H9 (cell line): ENCODE measurements around the gene MYCN. TPM values are rescaled to one million over a fixed set of nuclear protein-coding genes. Genes with fewer than 3 reads are reported as not detected.

ENCODE experiments used
- DNase-seq: peaks from one replicate; pipeline ENCODE4 v3.0.0-alpha.2; 2017
- H2AFZ ChIP-seq: one replicate; pipeline ENCODE4 v1.6.1; 2013; ENCODE audit warnings: mild to moderate bottlenecking, low read length, control low read depth, moderate library complexity
- H2AK5ac ChIP-seq: 2 replicates; pipeline ENCODE4 v1.6.1; 2013; ENCODE audit warnings: low read length, control low read depth, mixed read lengths; ENCODE audit not compliant: insufficient read length
- H2BK120ac ChIP-seq: one replicate; pipeline ENCODE4 v1.6.1; 2013; ENCODE audit warnings: low read depth, mild to moderate bottlenecking, low read length, control low read depth, inconsistent platforms; ENCODE audit not compliant: poor library complexity, severe bottlenecking
- H2BK12ac ChIP-seq: 2 replicates; pipeline ENCODE4 v1.6.1; 2013; ENCODE audit warnings: low read length, control low read depth, mixed read lengths, low read depth; ENCODE audit not compliant: insufficient read length
- H2BK15ac ChIP-seq: 2 replicates; pipeline ENCODE4 v1.6.1; 2013; ENCODE audit warnings: low read depth, low read length, control low read depth
- H2BK20ac ChIP-seq: one replicate; pipeline ENCODE4 v1.6.1; 2013; ENCODE audit warnings: low read depth, mild to moderate bottlenecking, low read length, control low read depth, inconsistent platforms; ENCODE audit not compliant: poor library complexity, severe bottlenecking
- H2BK5ac ChIP-seq: 2 replicates; pipeline ENCODE4 v1.6.1; 2013; ENCODE audit warnings: low read length, control low read depth, mixed read lengths; ENCODE audit not compliant: insufficient read length
- H3K14ac ChIP-seq: 2 replicates; pipeline ENCODE4 v1.6.1; 2013; ENCODE audit warnings: low read length, control low read depth; ENCODE audit not compliant: insufficient read depth
- H3K18ac ChIP-seq: 2 replicates; pipeline ENCODE4 v1.6.1; 2013; ENCODE audit warnings: low read depth, mild to moderate bottlenecking, mixed read lengths, low read length, control low read depth; ENCODE audit not compliant: insufficient read length
- H3K23ac ChIP-seq: 2 replicates; pipeline ENCODE4 v1.6.1; 2013; ENCODE audit warnings: low read length, control low read depth, mixed read lengths, low read depth; ENCODE audit not compliant: insufficient read length
- H3K23me2 ChIP-seq: 2 replicates; pipeline ENCODE4 v1.6.1; 2013; ENCODE audit warnings: low read depth, mild to moderate bottlenecking, mixed read lengths, low read length, control low read depth; ENCODE audit not compliant: insufficient read length, poor library complexity, severe bottlenecking
- H3K27ac ChIP-seq: 2 replicates; pipeline ENCODE4 v1.5.1; 2013; ENCODE audit warnings: low read length, control low read depth, mixed read lengths, low read depth; ENCODE audit not compliant: insufficient read length
- H3K27me3 ChIP-seq: 2 replicates; pipeline ENCODE4 v1.6.1; 2013; ENCODE audit warnings: low read length, control low read depth, inconsistent platforms; ENCODE audit not compliant: insufficient read depth
- H3K4ac ChIP-seq: 2 replicates; pipeline ENCODE4 v1.6.1; 2013; ENCODE audit warnings: low read depth, mild to moderate bottlenecking, control low read depth, inconsistent platforms, low read length, moderate library complexity
- H3K4me1 ChIP-seq: 2 replicates; pipeline ENCODE4 v1.6.1; 2013; ENCODE audit warnings: low read length, control low read depth, inconsistent platforms; ENCODE audit not compliant: insufficient read depth
- H3K4me2 ChIP-seq: 2 replicates; pipeline ENCODE4 v1.6.1; 2013; ENCODE audit warnings: low read length, control low read depth, mixed read lengths; ENCODE audit not compliant: insufficient read length, insufficient read depth
- H3K56ac ChIP-seq: 2 replicates; pipeline ENCODE4 v1.6.1; 2013; ENCODE audit warnings: low read depth, mild to moderate bottlenecking, mixed read lengths, low read length, control low read depth; ENCODE audit not compliant: insufficient read length
- H3K79me1 ChIP-seq: 2 replicates; pipeline ENCODE4 v1.6.1; 2013; ENCODE audit warnings: low read depth, mild to moderate bottlenecking, moderate library complexity, low read length, control low read depth, inconsistent platforms; ENCODE audit not compliant: insufficient read depth, poor library complexity, severe bottlenecking
- H3K79me2 ChIP-seq: 2 replicates; pipeline ENCODE4 v1.6.1; 2013; ENCODE audit warnings: low read length, control low read depth, inconsistent platforms; ENCODE audit not compliant: insufficient read depth
- H3K9ac ChIP-seq: 2 replicates; pipeline ENCODE4 v1.6.1; 2013; ENCODE audit warnings: low read length, control low read depth, mixed read lengths; ENCODE audit not compliant: insufficient read length; ENCODE audit errors: extremely low read depth
- H3K9me3 ChIP-seq: one replicate; pipeline ENCODE4 v1.6.1; 2013; ENCODE audit warnings: low read depth, low read length, inconsistent platforms; ENCODE audit not compliant: control insufficient read depth
- H3T11ph ChIP-seq: one replicate; pipeline ENCODE4 v1.6.1; 2013; ENCODE audit warnings: mild to moderate bottlenecking, low read length, control low read depth, inconsistent platforms
- H4K20me1 ChIP-seq: one replicate; pipeline ENCODE4 v1.6.1; 2013; ENCODE audit not compliant: control insufficient read depth, insufficient read length, insufficient read depth
- H4K5ac ChIP-seq: 2 replicates; pipeline ENCODE4 v1.6.1; 2013; ENCODE audit warnings: low read depth, mild to moderate bottlenecking, mixed read lengths, low read length, control low read depth; ENCODE audit not compliant: insufficient read length
- H4K8ac ChIP-seq: replicated peaks from 2 replicates; pipeline ENCODE4 v1.6.1; 2013; ENCODE audit warnings: low read length, control low read depth, mixed read lengths, low read depth; ENCODE audit not compliant: insufficient read length
- H4K91ac ChIP-seq: 2 replicates; pipeline ENCODE4 v1.6.1; 2013; ENCODE audit warnings: low read depth, mild to moderate bottlenecking, moderate library complexity, mixed read lengths, low read length, control low read depth; ENCODE audit not compliant: insufficient read length
- H3K27ac Mint-ChIP-seq, 3 experiments: 2 replicates in 2 of 3; 3 replicates in 1 of 3; pipeline ENCODE4 v1.8.0; 2020 to 2021; ENCODE audit warnings: mixed read lengths in 3 of 3, mild to moderate bottlenecking in 1 of 3, moderate library complexity in 1 of 3
- H3K27me3 Mint-ChIP-seq: 2 replicates; pipeline ENCODE4 v1.8.0; 2021; ENCODE audit warnings: low read depth, mild to moderate bottlenecking, moderate library complexity, mixed read lengths
- H3K36me3 Mint-ChIP-seq, 3 experiments: 2 replicates in 2 of 3; 3 replicates in 1 of 3; pipeline ENCODE4 v1.8.0; 2020 to 2021; ENCODE audit warnings: low read depth in 3 of 3, mixed read lengths in 3 of 3; ENCODE audit not compliant: insufficient read depth in 1 of 3
- H3K4me1 Mint-ChIP-seq, 2 experiments: 2 replicates each; pipeline ENCODE4 v1.8.0; 2020; ENCODE audit warnings: mixed read lengths in 2 of 2
- H3K4me3 Mint-ChIP-seq, 2 experiments: 2 replicates in 1 of 2; 3 replicates in 1 of 2; pipeline ENCODE4 v1.8.0; 2020 to 2021; ENCODE audit warnings: mild to moderate bottlenecking in 2 of 2, mixed read lengths in 2 of 2, moderate library complexity in 1 of 2
- H3K9me3 Mint-ChIP-seq, 2 experiments: 2 replicates in 1 of 2; 3 replicates in 1 of 2; pipeline ENCODE4 v1.8.0; 2020; ENCODE audit warnings: mild to moderate bottlenecking in 2 of 2, mixed read lengths in 2 of 2, moderate library complexity in 1 of 2
- WGBS: extraction: QIAGEN DNeasy Blood & Tissue Kit; methylation state at CpG from one replicate; pipeline ENCODE4 v1.1.7; 2013; ENCODE audit warnings: missing lambda C conversion rate, low lambda C conversion rate, mixed read lengths; ENCODE audit not compliant: insufficient read length; ENCODE audit errors: extremely low coverage; 5-methylcytosine and 5-hydroxymethylcytosine counted together
- total RNA-seq: library from RNA; stranded (reverse); gene quantifications from 2 replicates; pipeline ENCODE4 v1.2.1, GENCODE V29; 2021
- TF ChIP-seq, protein P1 (sequence below): fragments of 200-600 bp; sonication (generic); conservative IDR thresholded peaks from 3 replicates; pipeline ENCODE4 v1.8.0; 2021; ENCODE audit warnings: antibody characterized with exemption, mild to moderate bottlenecking

The MYCN gene
- total RNA-seq, 1 experiment from 2014 or later, result 100.0 TPM

DNA sequence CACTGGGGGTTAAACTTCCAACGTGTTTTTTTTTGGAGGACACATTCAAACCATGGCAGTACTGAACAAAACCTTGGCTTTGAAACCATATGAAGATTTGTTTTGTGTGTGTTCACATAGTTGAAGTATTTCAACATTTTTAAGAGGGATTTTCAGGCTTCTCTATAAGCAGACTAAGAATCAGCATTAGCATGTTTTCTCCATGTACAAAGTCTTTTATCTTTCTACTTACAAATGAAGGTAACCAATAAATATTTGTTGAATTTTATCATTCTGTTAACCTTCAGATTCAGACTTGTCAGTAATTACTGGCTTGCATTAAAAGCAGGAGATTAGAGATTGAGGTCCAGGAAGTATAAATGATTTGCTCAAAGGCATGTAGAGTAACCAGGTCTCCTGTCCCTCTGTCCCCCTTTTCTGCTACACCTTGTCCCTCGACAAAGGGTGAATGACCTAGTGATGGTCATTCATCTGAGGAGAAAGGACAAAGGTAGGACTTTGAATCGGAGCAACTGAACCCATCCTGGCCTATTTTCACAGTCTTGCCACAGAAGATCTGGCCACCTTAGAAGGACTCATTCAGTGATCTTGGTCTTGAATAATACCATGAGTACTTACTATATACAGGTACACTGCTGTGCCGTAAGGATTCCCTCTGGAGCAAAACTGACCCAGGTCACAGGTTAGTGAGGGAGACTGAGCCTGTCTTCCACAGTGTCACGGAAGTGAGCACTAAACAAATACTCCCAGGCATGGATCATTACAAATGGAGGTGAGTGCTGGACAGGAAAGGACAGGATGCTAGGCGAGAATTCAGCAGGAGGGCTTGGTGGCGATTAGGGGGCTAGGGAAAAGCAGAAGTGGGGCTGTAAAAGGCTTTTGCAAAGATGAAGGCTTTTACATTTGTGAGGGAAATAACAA lies 2.2 kb upstream of the MYCN start:
- Histone ChIP-seq H3K4me1 (peaks cover 10% of the 10 kb centered on the region), H3K27me3 (no peaks in the 10 kb centered on the region), H2BK120ac (no peak overlapping the region), H3K18ac (no peak overlapping the region), H2AFZ (no peak overlapping the region), H3K23ac (no peak overlapping the region), H2BK15ac (no peak overlapping the region), H3K79me2 (peaks cover 21% of the 10 kb centered on the region; the same call in 1 of the 2 replicates), H2BK5ac (no peak overlapping the region), H2BK12ac (no peak overlapping the region), H2AK5ac (no peak overlapping the region), H3K79me1 (no peaks in the 10 kb centered on the region), H3K9ac (no peak overlapping the region), H3T11ph (no peak overlapping the region), H3K23me2 (peaks cover 9% of the 10 kb centered on the region), H4K8ac (no peak overlapping the region), H4K5ac (no peak overlapping the region), H4K91ac (no peak overlapping the region), H2BK20ac (no peak overlapping the region), H3K56ac (no peak overlapping the region), H3K9me3 (no peaks in the 10 kb centered on the region), H3K14ac (no peak overlapping the region), H4K20me1 (no peaks in the 10 kb centered on the region), H3K27ac (peak overlapping the region; percentile 72), H3K4ac (no peak overlapping the region), H3K4me2 (peak overlapping the region; percentile 98)
- no CpG with 5 or more reads among the region's 7 CpGs for WGBS
- Mint-ChIP-seq H3K4me1 (peaks cover 45 to 56% of the 10 kb centered on the region in 2 experiments), H3K4me3 (peak overlapping the region; percentile 1 to 52; a peak in 3 of 5 replicates), H3K9me3 (peaks cover 2 to 8% of the 10 kb centered on the region in 2 experiments; a peak in 3 of 5 replicates), H3K27me3 (peaks cover 5% of the 10 kb centered on the region), H3K36me3 (peaks cover 9 to 13% (median 9%) of the 10 kb centered on the region in 3 experiments; a peak in 6 of 7 replicates), H3K27ac (peak overlapping the region; percentile 15 to 96 (median 47); a peak in 6 of 7 replicates)
- TF ChIP-seq, protein P1, sequence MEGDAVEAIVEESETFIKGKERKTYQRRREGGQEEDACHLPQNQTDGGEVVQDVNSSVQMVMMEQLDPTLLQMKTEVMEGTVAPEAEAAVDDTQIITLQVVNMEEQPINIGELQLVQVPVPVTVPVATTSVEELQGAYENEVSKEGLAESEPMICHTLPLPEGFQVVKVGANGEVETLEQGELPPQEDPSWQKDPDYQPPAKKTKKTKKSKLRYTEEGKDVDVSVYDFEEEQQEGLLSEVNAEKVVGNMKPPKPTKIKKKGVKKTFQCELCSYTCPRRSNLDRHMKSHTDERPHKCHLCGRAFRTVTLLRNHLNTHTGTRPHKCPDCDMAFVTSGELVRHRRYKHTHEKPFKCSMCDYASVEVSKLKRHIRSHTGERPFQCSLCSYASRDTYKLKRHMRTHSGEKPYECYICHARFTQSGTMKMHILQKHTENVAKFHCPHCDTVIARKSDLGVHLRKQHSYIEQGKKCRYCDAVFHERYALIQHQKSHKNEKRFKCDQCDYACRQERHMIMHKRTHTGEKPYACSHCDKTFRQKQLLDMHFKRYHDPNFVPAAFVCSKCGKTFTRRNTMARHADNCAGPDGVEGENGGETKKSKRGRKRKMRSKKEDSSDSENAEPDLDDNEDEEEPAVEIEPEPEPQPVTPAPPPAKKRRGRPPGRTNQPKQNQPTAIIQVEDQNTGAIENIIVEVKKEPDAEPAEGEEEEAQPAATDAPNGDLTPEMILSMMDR, result no peak
- no peak for DNase-seq
